ENCODE data around the gene SH2D1A.

The SH2D1A gene

GRCh38 chrX:124362072-124362471, 15.7 kb downstream of the SH2D1A start:
- Histone ChIP-seq H3K4me1 (ENCODE audit: control insufficient read depth in 1 of 2, insufficient read depth in 2 of 2, low read length in 2 of 2) (no peaks in the 10 kb centered on the region), H3K27ac (ENCODE audit: low read length) (no peak overlapping the region), H3K27me3 (ENCODE audit: low read depth, low read length) (no peaks in the 10 kb centered on the region), H3K9me3 (ENCODE audit: control insufficient read depth in 1 of 2, low read length in 2 of 2) (no peaks in the 10 kb centered on the region), H3K36me3 (ENCODE audit: control insufficient read depth in 1 of 2, insufficient read depth in 2 of 2, low read length in 2 of 2) (no peaks in the 10 kb centered on the region), H3K4me3 (ENCODE audit: low read depth in 1 of 2, low read length in 2 of 2) (no peak overlapping the region)

GRCh38 chrX:124362761-124363160, 16.4 kb downstream of the SH2D1A start:
- H3K36me3 ChIP-seq (ENCODE audit: control insufficient read depth in 1 of 2, insufficient read depth in 2 of 2, low read length in 2 of 2): no peaks in the 10 kb centered on the region

GRCh38 chrX:124369722-124370121, 23.4 kb downstream of the SH2D1A start:
- H3K36me3 ChIP-seq (ENCODE audit: control insufficient read depth in 1 of 2, insufficient read depth in 2 of 2, low read length in 2 of 2): no peaks in the 10 kb centered on the region
- no peak overlapping the region for H3K4me3 ChIP-seq (ENCODE audit: low read depth in 1 of 2, low read length in 2 of 2)
- no peak overlapping the region for H3K27ac ChIP-seq (ENCODE audit: low read length)

More at GRCh38 chrX:124362761-124363160, 16.4 kb downstream of the SH2D1A start:
- Histone ChIP-seq H3K27me3 (ENCODE audit: low read depth, low read length) (no peaks in the 10 kb centered on the region), H3K4me1 (ENCODE audit: control insufficient read depth in 1 of 2, insufficient read depth in 2 of 2, low read length in 2 of 2) (no peaks in the 10 kb centered on the region), H3K9me3 (ENCODE audit: control insufficient read depth in 1 of 2, low read length in 2 of 2) (no peaks in the 10 kb centered on the region), H3K4me3 (ENCODE audit: low read depth in 1 of 2, low read length in 2 of 2) (no peak overlapping the region), H3K27ac (ENCODE audit: low read length) (no peak overlapping the region)

GRCh38 chrX:124373348-124373747, 27.0 kb downstream of the SH2D1A start:
- no peaks in the 10 kb centered on the region for H3K27me3 ChIP-seq (ENCODE audit: low read depth, low read length)
- H3K27ac ChIP-seq (ENCODE audit: low read length): no peak overlapping the region
- no peaks in the 10 kb centered on the region for H3K9me3 ChIP-seq (ENCODE audit: control insufficient read depth in 1 of 2, low read length in 2 of 2)
- H3K4me1 ChIP-seq (ENCODE audit: control insufficient read depth in 1 of 2, insufficient read depth in 2 of 2, low read length in 2 of 2): no peaks in the 10 kb centered on the region
- no peaks in the 10 kb centered on the region for H3K36me3 ChIP-seq (ENCODE audit: control insufficient read depth in 1 of 2, insufficient read depth in 2 of 2, low read length in 2 of 2)
- no peak overlapping the region for H3K4me3 ChIP-seq (ENCODE audit: low read depth in 1 of 2, low read length in 2 of 2)

More at GRCh38 chrX:124369722-124370121, 23.4 kb downstream of the SH2D1A start:
- H3K27me3 ChIP-seq (ENCODE audit: low read depth, low read length): no peaks in the 10 kb centered on the region
- H3K4me1 ChIP-seq (ENCODE audit: control insufficient read depth in 1 of 2, insufficient read depth in 2 of 2, low read length in 2 of 2): no peaks in the 10 kb centered on the region
- no peaks in the 10 kb centered on the region for H3K9me3 ChIP-seq (ENCODE audit: control insufficient read depth in 1 of 2, low read length in 2 of 2)

- Histone ChIP-seq H3K4me3 (ENCODE audit: low read depth in 1 of 2, low read length in 2 of 2) (no peak overlapping the region), H3K36me3 (ENCODE audit: control insufficient read depth in 1 of 2, insufficient read depth in 2 of 2, low read length in 2 of 2) (no peaks in the 10 kb centered on the region), H3K27ac (ENCODE audit: low read length) (no peak overlapping the region), H3K27me3 (ENCODE audit: low read depth, low read length) (no peaks in the 10 kb centered on the region), H3K9me3 (ENCODE audit: control insufficient read depth in 1 of 2, low read length in 2 of 2) (no peaks in the 10 kb centered on the region), H3K4me1 (ENCODE audit: control insufficient read depth in 1 of 2, insufficient read depth in 2 of 2, low read length in 2 of 2) (no peaks in the 10 kb centered on the region)
Observed at GRCh38 chrX:124378643-124379042, 32.3 kb downstream of the SH2D1A start.

- no peaks in the 10 kb centered on the region for H3K27me3 ChIP-seq (ENCODE audit: low read depth, low read length)
- H3K27ac ChIP-seq (ENCODE audit: low read length): no peak overlapping the region
- no peaks in the 10 kb centered on the region for H3K4me1 ChIP-seq (ENCODE audit: control insufficient read depth in 1 of 2, insufficient read depth in 2 of 2, low read length in 2 of 2)
- no peaks in the 10 kb centered on the region for H3K9me3 ChIP-seq (ENCODE audit: control insufficient read depth in 1 of 2, low read length in 2 of 2)
- no peaks in the 10 kb centered on the region for H3K36me3 ChIP-seq (ENCODE audit: control insufficient read depth in 1 of 2, insufficient read depth in 2 of 2, low read length in 2 of 2)
- no peak overlapping the region for H3K4me3 ChIP-seq (ENCODE audit: low read depth in 1 of 2, low read length in 2 of 2)
Observed at GRCh38 chrX:124383354-124383753, 37.0 kb downstream of the SH2D1A start.

- H3K27ac ChIP-seq (ENCODE audit: low read length): no peak overlapping the region
- no peaks in the 10 kb centered on the region for H3K36me3 ChIP-seq (ENCODE audit: control insufficient read depth in 1 of 2, insufficient read depth in 2 of 2, low read length in 2 of 2)
- no peak overlapping the region for H3K4me3 ChIP-seq (ENCODE audit: low read depth in 1 of 2, low read length in 2 of 2)
- H3K4me1 ChIP-seq (ENCODE audit: control insufficient read depth in 1 of 2, insufficient read depth in 2 of 2, low read length in 2 of 2): no peaks in the 10 kb centered on the region
- no peaks in the 10 kb centered on the region for H3K27me3 ChIP-seq (ENCODE audit: low read depth, low read length)
- no peaks in the 10 kb centered on the region for H3K9me3 ChIP-seq (ENCODE audit: control insufficient read depth in 1 of 2, low read length in 2 of 2)
Observed at GRCh38 chrX:124386401-124386800, 40.0 kb downstream of the SH2D1A start.

GRCh38 chrX:124388562-124388961, 42.2 kb downstream of the SH2D1A start:
- Histone ChIP-seq H3K4me3 (ENCODE audit: low read depth in 1 of 2, low read length in 2 of 2) (no peak overlapping the region), H3K27me3 (ENCODE audit: low read depth, low read length) (no peaks in the 10 kb centered on the region), H3K36me3 (ENCODE audit: control insufficient read depth in 1 of 2, insufficient read depth in 2 of 2, low read length in 2 of 2) (no peaks in the 10 kb centered on the region), H3K4me1 (ENCODE audit: control insufficient read depth in 1 of 2, insufficient read depth in 2 of 2, low read length in 2 of 2) (no peaks in the 10 kb centered on the region), H3K27ac (ENCODE audit: low read length) (no peak overlapping the region), H3K9me3 (ENCODE audit: control insufficient read depth in 1 of 2, low read length in 2 of 2) (no peaks in the 10 kb centered on the region)

GRCh38 chrX:124392794-124393193, 46.4 kb downstream of the SH2D1A start:
- Histone ChIP-seq H3K4me1 (ENCODE audit: control insufficient read depth in 1 of 2, insufficient read depth in 2 of 2, low read length in 2 of 2) (peaks cover 0 to 6% of the 10 kb centered on the region in 2 donors), H3K27me3 (ENCODE audit: low read depth, low read length) (no peaks in the 10 kb centered on the region), H3K36me3 (ENCODE audit: control insufficient read depth in 1 of 2, insufficient read depth in 2 of 2, low read length in 2 of 2) (no peaks in the 10 kb centered on the region), H3K4me3 (ENCODE audit: low read depth in 1 of 2, low read length in 2 of 2) (no peak overlapping the region), H3K9me3 (ENCODE audit: control insufficient read depth in 1 of 2, low read length in 2 of 2) (no peaks in the 10 kb centered on the region), H3K27ac (ENCODE audit: low read length) (no peak overlapping the region)

GRCh38 chrX:124393238-124393637, 46.9 kb downstream of the SH2D1A start:
- Histone ChIP-seq H3K9me3 (ENCODE audit: control insufficient read depth in 1 of 2, low read length in 2 of 2) (no peaks in the 10 kb centered on the region), H3K27ac (ENCODE audit: low read length) (no peak overlapping the region), H3K4me1 (ENCODE audit: control insufficient read depth in 1 of 2, insufficient read depth in 2 of 2, low read length in 2 of 2) (peaks cover 0 to 6% of the 10 kb centered on the region in 2 donors), H3K36me3 (ENCODE audit: control insufficient read depth in 1 of 2, insufficient read depth in 2 of 2, low read length in 2 of 2) (no peaks in the 10 kb centered on the region), H3K4me3 (ENCODE audit: low read depth in 1 of 2, low read length in 2 of 2) (no peak overlapping the region), H3K27me3 (ENCODE audit: low read depth, low read length) (no peaks in the 10 kb centered on the region)

- H3K36me3 ChIP-seq (ENCODE audit: control insufficient read depth in 1 of 2, insufficient read depth in 2 of 2, low read length in 2 of 2): no peaks in the 10 kb centered on the region
- H3K4me3 ChIP-seq (ENCODE audit: low read depth in 1 of 2, low read length in 2 of 2): no peak overlapping the region
- peaks cover 0 to 6% of the 10 kb centered on the region in 2 donors for H3K4me1 ChIP-seq (ENCODE audit: control insufficient read depth in 1 of 2, insufficient read depth in 2 of 2, low read length in 2 of 2)
- no peak overlapping the region for H3K27ac ChIP-seq (ENCODE audit: low read length)
- no peaks in the 10 kb centered on the region for H3K9me3 ChIP-seq (ENCODE audit: control insufficient read depth in 1 of 2, low read length in 2 of 2)
- H3K27me3 ChIP-seq (ENCODE audit: low read depth, low read length): no peaks in the 10 kb centered on the region
Observed at GRCh38 chrX:124393659-124394058, 47.3 kb downstream of the SH2D1A start.

- H3K4me1 ChIP-seq (ENCODE audit: control insufficient read depth in 1 of 2, insufficient read depth in 2 of 2, low read length in 2 of 2): peaks cover 0 to 6% of the 10 kb centered on the region in 2 donors
- no peak overlapping the region for H3K4me3 ChIP-seq (ENCODE audit: low read depth in 1 of 2, low read length in 2 of 2)
- H3K27me3 ChIP-seq (ENCODE audit: low read depth, low read length): no peaks in the 10 kb centered on the region
- no peaks in the 10 kb centered on the region for H3K9me3 ChIP-seq (ENCODE audit: control insufficient read depth in 1 of 2, low read length in 2 of 2)
- no peaks in the 10 kb centered on the region for H3K36me3 ChIP-seq (ENCODE audit: control insufficient read depth in 1 of 2, insufficient read depth in 2 of 2, low read length in 2 of 2)
- no peak overlapping the region for H3K27ac ChIP-seq (ENCODE audit: low read length)
Observed at GRCh38 chrX:124395145-124395880, 49.0 kb downstream of the SH2D1A start.
